K562 (cell line): Measurements from ENCODE around the gene TMEM242. TPM values are rescaled to one million over a fixed set of nuclear protein-coding genes. Genes with fewer than 3 reads are reported as not detected.

Source experiments
- ATAC-seq: fragments of 200-7000 bp; cut with Tn5 transposase; 3 replicates; pipeline ENCODE4 v1.9.1; 2020; ENCODE audit warnings: moderate library complexity
- BruUV-seq: library from RNA; stranded (reverse); fragments of 400-500 nt; replicated peaks from 2 replicates; lab custom pipeline; 2021; lab: Mats Ljungman, UMichigan
- CTCF ChIA-PET: fragments of 300-600 bp; formaldehyde crosslinking; extraction: SDS; loops from one replicate; lab custom pipeline; 2021; ENCODE audit warnings: low intra/inter-chr PET ratio; lab: Yijun Ruan, JAX
- POLR2A ChIA-PET: fragments of 300-600, 350-650 bp; sonication (Branson Sonifier 250); formaldehyde crosslinking; extraction: SDS; loops from one replicate; lab custom pipeline; 2021; ENCODE audit warnings: antibody characterized with exemption, inconsistent platforms; lab: Yijun Ruan, JAX
- DNase-seq, 4 experiments: peaks; one replicate each; pipeline versions ENCODE4 v3.0.0 to v3.0.0-alpha.2; 2011 to 2018; ENCODE audit warnings: low spot score in 3 of 4, mixed read lengths in 3 of 4; ENCODE audit errors: extremely low read depth in 1 of 4
- FAIRE-seq: peaks from 2 replicates; lab custom pipeline; 2011; peaks lifted over from hg19 to GRCh38; lab: Jason Lieb, UNC
- H2AFZ ChIP-seq: 2 replicates; pipeline ENCODE4 v1.6.0; 2011; ENCODE audit warnings: low read depth, low read length, control low read depth, inconsistent platforms
- H3K27ac ChIP-seq: fragments of 200-600 bp; 3 replicates; pipeline ENCODE4 v1.8.0; 2011; ENCODE audit warnings: low read depth, mild to moderate bottlenecking, control low read depth, inconsistent platforms, low read length, moderate library complexity, mixed read lengths; ENCODE audit errors: extremely low read depth
- H3K27me3 ChIP-seq, 2 experiments: fragments of 300-600 bp in 1 of 2; 2 replicates in 1 of 2; 3 replicates in 1 of 2; pipeline versions ENCODE4 v1.6.0 to v1.8.0; 2011; ENCODE audit warnings: inconsistent platforms in 2 of 2, low read length in 2 of 2, mild to moderate bottlenecking in 1 of 2, mixed read lengths in 1 of 2, moderate library complexity in 1 of 2; ENCODE audit not compliant: control insufficient read depth in 2 of 2, insufficient read depth in 2 of 2
- H3K36me3 ChIP-seq: fragments of 300-600 bp; 3 replicates; pipeline ENCODE4 v1.8.0; 2011; ENCODE audit warnings: mild to moderate bottlenecking, low read length, inconsistent platforms; ENCODE audit not compliant: control insufficient read depth, insufficient read depth
- H3K4me1 ChIP-seq, 2 experiments: fragments of 200-600 bp in 1 of 2; replicated peaks in 1 of 2; 2 replicates in 1 of 2; 3 replicates in 1 of 2; pipeline versions ENCODE4 v1.5.1 to v1.8.0; 2011; ENCODE audit warnings: inconsistent platforms in 2 of 2, low read length in 2 of 2, mild to moderate bottlenecking in 1 of 2, mixed read lengths in 1 of 2, moderate library complexity in 1 of 2; ENCODE audit not compliant: control insufficient read depth in 2 of 2, insufficient read depth in 2 of 2
- H3K4me2 ChIP-seq: 2 replicates; pipeline ENCODE4 v1.6.1; 2011; ENCODE audit warnings: low read length, control low read depth, inconsistent platforms, mixed read lengths; ENCODE audit not compliant: insufficient read depth
- H3K4me3 ChIP-seq: fragments of 200-600 bp; sonication (generic), shearing (Covaris generic); 2 replicates; pipeline ENCODE4 v1.5.1; 2016; ENCODE audit warnings: control low read depth, inconsistent platforms
- H3K79me2 ChIP-seq: fragments of 200-600 bp; 3 replicates; pipeline ENCODE4 v1.8.0; 2011; ENCODE audit warnings: low read length, inconsistent platforms; ENCODE audit not compliant: control insufficient read depth, insufficient read depth
- H3K9ac ChIP-seq, 2 experiments: 2 replicates each; pipeline versions ENCODE4 v1.6.0 to v1.6.1; 2011; ENCODE audit warnings: low read depth in 2 of 2, low read length in 2 of 2, control low read depth in 1 of 2, inconsistent platforms in 1 of 2, mild to moderate bottlenecking in 1 of 2, mixed read lengths in 1 of 2; ENCODE audit not compliant: insufficient read depth in 1 of 2
- H3K9me1 ChIP-seq: one replicate; pipeline ENCODE4 v1.6.0; 2011; ENCODE audit warnings: inconsistent platforms, mild to moderate bottlenecking, low read length, moderate library complexity; ENCODE audit not compliant: control insufficient read depth, insufficient read depth
- H3K9me3 ChIP-seq: replicated peaks from 2 replicates; pipeline ENCODE4 v1.5.1; 2011; ENCODE audit warnings: low read depth, low read length, inconsistent platforms; ENCODE audit not compliant: control insufficient read depth, insufficient read depth
- H4K20me1 ChIP-seq: replicated peaks from 2 replicates; pipeline ENCODE4 v1.6.1; 2011; ENCODE audit warnings: low read length, inconsistent platforms, mixed read lengths; ENCODE audit not compliant: control insufficient read depth, insufficient read depth
- CHCHD3 ChIP-seq: fragments of 250-450 bp; sonication (Bioruptor Pico); IDR thresholded peaks from 2 replicates; pipeline ENCODE4 v2.1.2; 2022; ENCODE audit warnings: mild to moderate bottlenecking
- NFYB ChIP-seq: IDR thresholded peaks from 2 replicates; pipeline ENCODE4 v1.6.1; 2011; ENCODE audit warnings: mild to moderate bottlenecking, moderate library complexity; ENCODE audit not compliant: insufficient read length; ENCODE audit errors: extremely low read depth
- OTX1 ChIP-seq: fragments of 450-650 bp; formaldehyde crosslinking; IDR thresholded peaks from 2 replicates; pipeline ENCODE4 v1.4.0; 2022; ENCODE audit warnings: mild to moderate bottlenecking
- POLR2AphosphoS5 ChIP-seq: IDR thresholded peaks from 2 replicates; pipeline ENCODE4 v1.6.1; 2011; ENCODE audit warnings: mild to moderate bottlenecking, low read depth, low read length, moderate library complexity; ENCODE audit not compliant: control insufficient read depth, insufficient read depth
- POLR2G ChIP-seq: fragments of 200-400 bp; formaldehyde crosslinking; IDR thresholded peaks from 2 replicates; pipeline ENCODE4 v1.6.1; 2017; ENCODE audit warnings: low read depth, mild to moderate bottlenecking, antibody characterized with exemption, low read length, moderate library complexity
- TEAD1 ChIP-seq, 2 experiments: fragments of 450-650 bp in 1 of 2; sonication (generic) in 1 of 2; formaldehyde crosslinking; IDR thresholded peaks; 2 replicates each; pipeline versions ENCODE4 v1.4.0 to v1.8.0; 2020 to 2022; ENCODE audit warnings: mild to moderate bottlenecking in 2 of 2, missing genetic modification reagents in 1 of 2
- USF1 ChIP-seq: sonication (generic); formaldehyde crosslinking; IDR thresholded peaks from 2 replicates; pipeline ENCODE4 v1.9.0; 2022; ENCODE audit warnings: mild to moderate bottlenecking, missing genetic modification reagents
- ZKSCAN1 ChIP-seq: fragments of 150-350 bp; IDR thresholded peaks from 2 replicates; pipeline ENCODE4 v1.6.1; 2016; ENCODE audit warnings: low read depth, low read length
- ZNF184 ChIP-seq: sonication (generic); formaldehyde crosslinking; IDR thresholded peaks from 2 replicates; pipeline ENCODE4 v1.5.0; 2020; ENCODE audit warnings: missing genetic modification reagents
- ZNF561 ChIP-seq: fragments of 450-650 bp; formaldehyde crosslinking; conservative IDR thresholded peaks from 2 replicates; pipeline ENCODE4 v1.4.0; 2020; ENCODE audit warnings: mild to moderate bottlenecking, moderate library complexity
- ZNF766 ChIP-seq: fragments of 200-800 bp; sonication (Bioruptor generic); conservative IDR thresholded peaks from 2 replicates; pipeline ENCODE4 v1.6.1; 2016; ENCODE audit warnings: missing genetic modification characterization, missing compliant biosample characterization
- WGBS: fragments of 100-300 bp; shearing (Covaris generic); methylation state at CpG from one replicate; pipeline ENCODE4 v1.1.6; 2016; ENCODE audit warnings: low coverage, mixed read lengths; ENCODE audit not compliant: insufficient coverage; ENCODE audit errors: missing lambda C conversion rate; 5-methylcytosine and 5-hydroxymethylcytosine counted together
- in situ Hi-C: fragments of 300-500 bp; cut with MboI; formaldehyde crosslinking; loops from 4 replicates; pipeline ENCODE4 v1.15.0; 2018; ENCODE audit warnings: inconsistent platforms, mixed read lengths
- intact Hi-C: fragments of 100-400 bp; cut with micrococcal nuclease; formaldehyde crosslinking; loops from 2 replicates; pipeline ENCODE4 v1.14.2; 2022
- polyA plus RNA-seq, 8 experiments: library from polyadenylated mRNA; depleted of rRNA in 4 of 8; stranded (reverse) in 5 of 8; unstranded in 3 of 8; fragments of >200 nt; fragmentation: Nextera tagmentation in 2 of 8; fragmentation: Illumina TruSeq in 1 of 8; extraction: Ambion mirVana in 2 of 8; extraction: Trizol in 1 of 8; gene quantifications; 2 replicates each; pipeline versions ENCODE4 v1.2.1 to v1.2.3, GENCODE V29; 2011 to 2014; ENCODE audit warnings: inconsistent platforms in 1 of 8, missing spikeins in 1 of 8
- total RNA-seq, 7 experiments: library from RNA; depleted of rRNA in 6 of 7; stranded (reverse); fragments of >200 nt in 6 of 7; fragmentation: Illumina TruSeq in 2 of 7; extraction: Trizol in 2 of 7; gene quantifications; 2 replicates each; pipeline versions ENCODE4 v1.2.1 to v1.2.3, GENCODE V29; 2011 to 2021; ENCODE audit warnings: low replicate concordance in 1 of 7
- TF ChIP-seq, protein P1 (sequence below): sonication (generic); formaldehyde crosslinking; IDR thresholded peaks from 2 replicates; pipeline ENCODE4 v1.9.0; 2022; ENCODE audit warnings: mild to moderate bottlenecking, missing genetic modification reagents
- TF ChIP-seq, protein P2 (sequence below): fragments of 450-650 bp; formaldehyde crosslinking; IDR thresholded peaks from 2 replicates; pipeline ENCODE4 v1.4.0; 2020; ENCODE audit warnings: mild to moderate bottlenecking, moderate library complexity
- TF ChIP-seq, protein P3 (sequence below): fragments of 450-650 bp; IDR thresholded peaks from 2 replicates; pipeline ENCODE4 v1.6.1; 2016; ENCODE audit warnings: antibody characterized with exemption
- TF ChIP-seq, protein P4 (sequence below): fragments of 250-450 bp; sonication (Bioruptor Pico); IDR thresholded peaks from 2 replicates; pipeline ENCODE4 v1.5.0; 2021

Gene TMEM242
- total and polyA plus RNA-seq, 9 of the 15 experiments (the other 6 are each of a cell fraction or from before 2014, with no cell fraction given): 9.5 to 35.3 (median 16.5) TPM

DNA sequence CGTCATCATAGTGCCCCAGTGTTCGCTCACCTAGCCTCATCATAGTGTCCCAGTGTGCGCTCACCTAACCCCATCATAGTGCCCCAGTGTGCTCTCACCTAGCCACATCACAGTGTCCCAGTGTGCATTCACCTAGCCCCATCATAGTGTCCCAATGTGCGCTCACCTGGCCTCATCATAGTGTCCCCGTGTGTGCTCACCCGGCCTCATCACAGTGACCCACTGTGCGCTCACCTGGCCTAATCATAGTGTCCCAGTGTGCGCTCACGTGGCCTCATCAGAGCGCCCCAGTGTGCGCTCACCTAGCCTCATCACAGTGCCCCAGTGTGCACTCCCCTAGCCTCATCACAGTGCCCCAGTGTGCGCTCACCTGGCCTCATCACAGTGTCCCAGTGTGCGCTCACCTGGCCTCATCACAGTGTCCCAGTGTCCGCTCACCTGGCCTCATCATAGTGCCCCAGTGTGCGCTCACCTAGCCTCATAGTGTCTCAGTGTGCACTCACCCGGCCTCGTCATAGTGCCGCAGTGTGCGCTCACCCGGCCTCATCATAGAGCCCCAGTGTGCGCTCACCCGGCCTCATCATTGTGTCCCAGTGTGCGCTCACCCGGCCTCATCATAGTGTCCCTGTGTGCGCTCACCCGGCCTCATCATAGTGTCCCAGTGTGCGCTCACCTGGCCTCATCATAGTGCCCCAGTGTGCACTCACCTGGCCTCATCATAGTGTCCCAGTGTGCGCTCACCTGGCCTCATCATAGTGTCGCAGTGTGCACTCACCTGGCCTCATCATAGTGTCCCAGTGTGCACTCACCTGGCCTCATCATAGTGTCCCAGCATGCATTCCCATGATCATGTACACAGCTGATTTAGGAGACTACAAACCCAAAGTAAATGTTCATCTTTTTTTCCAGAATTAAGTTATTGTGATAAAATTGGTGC, 9.5 kb downstream of the TMEM242 start:
- Histone ChIP-seq H3K4me1 (peaks cover 21 to 24% of the 10 kb centered on the region in 2 experiments; a peak in 4 of 5 replicates), H3K4me3 (no peak overlapping the region), H2AFZ (no peak overlapping the region), H3K9me1 (no peaks in the 10 kb centered on the region), H3K36me3 (peaks cover 63% of the 10 kb centered on the region), H3K9me3 (no peaks in the 10 kb centered on the region), H3K27me3 (no peaks in the 10 kb centered on the region), H3K4me2 (no peak overlapping the region), H3K79me2 (no peaks in the 10 kb centered on the region), H3K27ac (no peak overlapping the region), H4K20me1 (no peaks in the 10 kb centered on the region), H3K9ac (no peak overlapping the region)
- no peak for FAIRE-seq
- 84% methylated on average over 29 of the region's 29 CpGs for WGBS
- DNase-seq: no peak
- no peak for ATAC-seq
- in situ Hi-C loops (no loop called here), intact Hi-C loops (loop anchor here (1.0 to 10.0 kb wide), 7 partner anchors 22 to 821 kb away; partner anchors contain the start of gene ZDHHC14)
- POLR2A ChIA-PET: interaction anchor here (0.6 to 1.3 kb wide), 3 partner anchors 10 to 287 kb away, joined by 3 to 11 read pairs (median 3); partner anchors contain the start of gene TMEM242
- CTCF ChIA-PET: interaction anchor here (0.7 to 3.7 kb wide), 15 partner anchors 9 to 892 kb away, joined by 3 to 56 read pairs (median 5); partner anchors contain the start of gene TMEM242
- no TSS peak for BruUV-seq
- peak; percentile 38 for TF ChIP-seq USF1 (CRISPR knock-in tag)
- TF ChIP-seq ZNF766 (CRISPR knock-in tag): no peak
- no peak for TF ChIP-seq POLR2AphosphoS5
- TF ChIP-seq TEAD1 (CRISPR knock-in tag; IDR thresholded peaks at IDR 0.05): peak in 1 of 2 experiments; percentile 54; a peak in 1 of 4 replicates
- TF ChIP-seq OTX1 (CRISPR knock-in tag): no peak
- TF ChIP-seq, protein P1, sequence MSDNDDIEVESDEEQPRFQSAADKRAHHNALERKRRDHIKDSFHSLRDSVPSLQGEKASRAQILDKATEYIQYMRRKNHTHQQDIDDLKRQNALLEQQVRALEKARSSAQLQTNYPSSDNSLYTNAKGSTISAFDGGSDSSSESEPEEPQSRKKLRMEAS (CRISPR knock-in tag): 0 out of 2 replicates have a peak, but pooled peaks have one; percentile 32
- no peak for TF ChIP-seq ZNF184 (CRISPR knock-in tag)
- TF ChIP-seq, protein P2, sequence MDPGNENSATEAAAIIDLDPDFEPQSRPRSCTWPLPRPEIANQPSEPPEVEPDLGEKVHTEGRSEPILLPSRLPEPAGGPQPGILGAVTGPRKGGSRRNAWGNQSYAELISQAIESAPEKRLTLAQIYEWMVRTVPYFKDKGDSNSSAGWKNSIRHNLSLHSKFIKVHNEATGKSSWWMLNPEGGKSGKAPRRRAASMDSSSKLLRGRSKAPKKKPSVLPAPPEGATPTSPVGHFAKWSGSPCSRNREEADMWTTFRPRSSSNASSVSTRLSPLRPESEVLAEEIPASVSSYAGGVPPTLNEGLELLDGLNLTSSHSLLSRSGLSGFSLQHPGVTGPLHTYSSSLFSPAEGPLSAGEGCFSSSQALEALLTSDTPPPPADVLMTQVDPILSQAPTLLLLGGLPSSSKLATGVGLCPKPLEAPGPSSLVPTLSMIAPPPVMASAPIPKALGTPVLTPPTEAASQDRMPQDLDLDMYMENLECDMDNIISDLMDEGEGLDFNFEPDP (CRISPR knock-in tag): no peak
- TF ChIP-seq ZNF561: no peak
- TF ChIP-seq ZKSCAN1: peak; percentile 79; the same call in 1 of the 2 replicates
- TF ChIP-seq POLR2G: peak; percentile 39; the same call in 1 of the 2 replicates
- TF ChIP-seq CHCHD3: no peak
- TF ChIP-seq, protein P3, sequence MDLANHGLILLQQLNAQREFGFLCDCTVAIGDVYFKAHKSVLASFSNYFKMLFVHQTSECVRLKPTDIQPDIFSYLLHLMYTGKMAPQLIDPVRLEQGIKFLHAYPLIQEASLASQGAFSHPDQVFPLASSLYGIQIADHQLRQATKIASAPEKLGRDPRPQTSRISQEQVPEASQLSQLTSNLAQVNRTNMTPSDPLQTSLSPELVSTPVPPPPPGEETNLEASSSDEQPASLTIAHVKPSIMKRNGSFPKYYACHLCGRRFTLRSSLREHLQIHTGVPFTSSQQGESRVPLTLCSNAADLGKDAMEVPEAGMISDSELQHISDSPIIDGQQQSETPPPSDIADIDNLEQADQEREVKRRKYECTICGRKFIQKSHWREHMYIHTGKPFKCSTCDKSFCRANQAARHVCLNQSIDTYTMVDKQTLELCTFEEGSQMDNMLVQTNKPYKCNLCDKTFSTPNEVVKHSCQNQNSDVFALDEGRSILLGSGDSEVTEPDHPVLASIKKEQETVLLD: no peak
- TF ChIP-seq, protein P4, sequence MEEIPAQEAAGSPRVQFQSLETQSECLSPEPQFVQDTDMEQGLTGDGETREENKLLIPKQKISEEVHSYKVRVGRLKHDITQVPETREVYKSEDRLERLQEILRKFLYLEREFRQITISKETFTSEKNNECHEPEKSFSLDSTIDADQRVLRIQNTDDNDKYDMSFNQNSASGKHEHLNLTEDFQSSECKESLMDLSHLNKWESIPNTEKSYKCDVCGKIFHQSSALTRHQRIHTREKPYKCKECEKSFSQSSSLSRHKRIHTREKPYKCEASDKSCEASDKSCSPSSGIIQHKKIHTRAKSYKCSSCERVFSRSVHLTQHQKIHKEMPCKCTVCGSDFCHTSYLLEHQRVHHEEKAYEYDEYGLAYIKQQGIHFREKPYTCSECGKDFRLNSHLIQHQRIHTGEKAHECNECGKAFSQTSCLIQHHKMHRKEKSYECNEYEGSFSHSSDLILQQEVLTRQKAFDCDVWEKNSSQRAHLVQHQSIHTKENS: no peak
- no peak for TF ChIP-seq NFYB
